Keratinocyte (primary cell): ENCODE data around the gene MCOLN2. TPM values are rescaled to one million over a fixed set of nuclear protein-coding genes. Genes with fewer than 3 reads are reported as not detected.

ENCODE experiments used
- DNase-seq: peaks from one replicate; pipeline ENCODE4 v3.0.0-alpha.2; 2011; ENCODE audit warnings: low read depth, missing footprints, low spot score
- FAIRE-seq: peaks from 2 replicates; lab custom pipeline; 2011; peaks lifted over from hg19 to GRCh38; lab: Jason Lieb, UNC
- H2AFZ ChIP-seq: 2 replicates; pipeline ENCODE4 v1.6.0; 2012; ENCODE audit warnings: low read length, control low read depth, inconsistent platforms; ENCODE audit not compliant: control insufficient read depth
- H3K27ac ChIP-seq: 2 replicates; pipeline ENCODE4 v1.5.1; 2011; ENCODE audit warnings: low read length; ENCODE audit not compliant: control insufficient read depth, insufficient read depth
- H3K27me3 ChIP-seq: 3 replicates; pipeline ENCODE4 v1.6.0; 2011; ENCODE audit warnings: low read length; ENCODE audit not compliant: control insufficient read depth, insufficient read depth; ENCODE audit errors: extremely low read depth
- H3K36me3 ChIP-seq, 2 experiments: 2 replicates in 1 of 2; 3 replicates in 1 of 2; pipeline ENCODE4 v1.5.1; 2011; ENCODE audit warnings: low read length in 2 of 2, mild to moderate bottlenecking in 1 of 2; ENCODE audit not compliant: control insufficient read depth in 2 of 2, insufficient read depth in 2 of 2; ENCODE audit errors: extremely low read depth in 1 of 2
- H3K4me1 ChIP-seq: 3 replicates; pipeline ENCODE4 v1.5.1; 2011; ENCODE audit warnings: low read length; ENCODE audit not compliant: control insufficient read depth, insufficient read depth; ENCODE audit errors: extremely low read depth
- H3K4me2 ChIP-seq: 3 replicates; pipeline ENCODE4 v1.6.0; 2011; ENCODE audit warnings: low read depth, low read length; ENCODE audit not compliant: control insufficient read depth, insufficient read depth; ENCODE audit errors: extremely low read depth
- H3K4me3 ChIP-seq, 3 experiments: fragments of 200-600 bp in 1 of 3; sonication (generic) in 1 of 3; 2 replicates in 2 of 3; 3 replicates in 1 of 3; pipeline ENCODE4 v1.5.1; 2011 to 2016; ENCODE audit warnings: low read length in 3 of 3, mild to moderate bottlenecking in 3 of 3, control low read depth in 2 of 3, inconsistent platforms in 1 of 3, low read depth in 1 of 3, mixed read lengths in 1 of 3, mixed run types in 1 of 3, moderate library complexity in 1 of 3; ENCODE audit not compliant: control insufficient read depth in 2 of 3, insufficient read depth in 2 of 3; ENCODE audit errors: extremely low read depth in 1 of 3
- H3K79me2 ChIP-seq: 2 replicates; pipeline ENCODE4 v1.6.0; 2012; ENCODE audit warnings: low read length; ENCODE audit not compliant: control insufficient read depth, insufficient read depth
- H3K9ac ChIP-seq: 3 replicates; pipeline ENCODE4 v1.6.0; 2011; ENCODE audit warnings: low read length; ENCODE audit not compliant: control insufficient read depth, insufficient read depth; ENCODE audit errors: extremely low read depth
- H3K9me1 ChIP-seq: 3 replicates; pipeline ENCODE4 v1.6.0; 2011; ENCODE audit warnings: low read length; ENCODE audit not compliant: control insufficient read depth, insufficient read depth; ENCODE audit errors: extremely low read depth
- H3K9me3 ChIP-seq: 2 replicates; pipeline ENCODE4 v1.5.1; 2012; ENCODE audit warnings: low read depth, low read length; ENCODE audit not compliant: control insufficient read depth
- H4K20me1 ChIP-seq: 3 replicates; pipeline ENCODE4 v1.6.0; 2011; ENCODE audit warnings: low read length; ENCODE audit not compliant: control insufficient read depth, insufficient read depth; ENCODE audit errors: extremely low read depth
- CTCF ChIP-seq, 3 experiments: IDR thresholded peaks in 1 of 3; conservative IDR thresholded peaks in 1 of 3; optimal IDR thresholded peaks in 1 of 3; 2 replicates in 2 of 3; 3 replicates in 1 of 3; pipeline versions ENCODE3 to v1.5.1; 2011; ENCODE audit warnings: low read length in 3 of 3, mild to moderate bottlenecking in 3 of 3, moderate library complexity in 2 of 3, control low read depth in 1 of 3, inconsistent platforms in 1 of 3; ENCODE audit not compliant: insufficient read depth in 2 of 3; ENCODE audit errors: extremely low read depth in 1 of 3
- EZH2 ChIP-seq: IDR thresholded peaks from one replicate; pipeline ENCODE4 v1.6.1; 2012; ENCODE audit warnings: inconsistent platforms, mild to moderate bottlenecking, low read length, moderate library complexity
- dilution Hi-C: fragments of 300-500 bp; cut with MboI; formaldehyde crosslinking; loops from one replicate; pipeline ENCODE4 v1.7.0; 2020; ENCODE audit warnings: low sequenced_read_pairs; ENCODE audit not compliant: extremely low pct_ligation_motif_present
- polyA plus RNA-seq, 5 experiments: library from polyadenylated mRNA; depleted of rRNA in 3 of 5; stranded (reverse) in 3 of 5; stranded (forward) in 1 of 5; unstranded in 1 of 5; fragments of >200 nt; gene quantifications; 1 replicate in 1 of 5; 2 replicates in 3 of 5; 3 replicates in 1 of 5; pipeline versions ENCODE4 v1.2.1 to v1.2.3, GENCODE V29; 2011 to 2012; ENCODE audit warnings: missing spikeins in 2 of 5, low read depth in 1 of 5, low replicate concordance in 1 of 5

The MCOLN2 gene
- polyA plus RNA-seq, 1 donor (not counting 4 experiments of a cell fraction or from before 2014, with no cell fraction given) = 0.14 TPM

GRCh38 chr1:85022700-85023099 lies 25.8 kb upstream of the MCOLN2 start:
- TF ChIP-seq CTCF (optimal IDR thresholded peaks at IDR 0.05 in 1 of 3, IDR thresholded peaks at IDR 0.05 in 1 of 3, conservative IDR thresholded peaks at IDR 0.05 in 1 of 3; ENCODE audit: extremely low read depth in 1 of 3, insufficient read depth in 2 of 3, low read length in 3 of 3) = no peak
- TF ChIP-seq EZH2 = no peak
- H3K36me3 ChIP-seq = no peaks in the 10 kb centered on the region
- H3K27ac ChIP-seq = no peak overlapping the region
- no peaks in the 10 kb centered on the region for H3K9me3 ChIP-seq
- H2AFZ ChIP-seq = no peak overlapping the region
- FAIRE-seq (no peak), DNase-seq (no peak)
- dilution Hi-C loops = no loop called here
- no peak overlapping the region for H3K9ac ChIP-seq
- no peak overlapping the region for H3K4me2 ChIP-seq
- H4K20me1 ChIP-seq = no peaks in the 10 kb centered on the region
- no peaks in the 10 kb centered on the region for H3K4me1 ChIP-seq
- H3K79me2 ChIP-seq = no peaks in the 10 kb centered on the region
- H3K9me1 ChIP-seq = no peaks in the 10 kb centered on the region
- H3K4me3 ChIP-seq = no peak overlapping the region
- no peaks in the 10 kb centered on the region for H3K27me3 ChIP-seq

- Histone ChIP-seq H2AFZ (no peak overlapping the region), H4K20me1 (no peaks in the 10 kb centered on the region), H3K27me3 (no peaks in the 10 kb centered on the region), H3K4me1 (no peaks in the 10 kb centered on the region), H3K36me3 (no peaks in the 10 kb centered on the region), H3K9ac (no peak overlapping the region), H3K79me2 (no peaks in the 10 kb centered on the region), H3K27ac (no peak overlapping the region), H3K9me1 (no peaks in the 10 kb centered on the region), H3K4me3 (no peak overlapping the region), H3K9me3 (no peaks in the 10 kb centered on the region), H3K4me2 (no peak overlapping the region)
- DNase-seq (no peak), FAIRE-seq (no peak)
- TF ChIP-seq EZH2 = no peak
- no peak for TF ChIP-seq CTCF (optimal IDR thresholded peaks at IDR 0.05 in 1 of 3, IDR thresholded peaks at IDR 0.05 in 1 of 3, conservative IDR thresholded peaks at IDR 0.05 in 1 of 3; ENCODE audit: extremely low read depth in 1 of 3, insufficient read depth in 2 of 3, low read length in 3 of 3)
- dilution Hi-C loops = no loop called here
These were observed 23.1 kb upstream of the MCOLN2 start for GRCh38 chr1:85019994-85020393.
